ENCODE results near the gene SLC26A1.

DNA sequence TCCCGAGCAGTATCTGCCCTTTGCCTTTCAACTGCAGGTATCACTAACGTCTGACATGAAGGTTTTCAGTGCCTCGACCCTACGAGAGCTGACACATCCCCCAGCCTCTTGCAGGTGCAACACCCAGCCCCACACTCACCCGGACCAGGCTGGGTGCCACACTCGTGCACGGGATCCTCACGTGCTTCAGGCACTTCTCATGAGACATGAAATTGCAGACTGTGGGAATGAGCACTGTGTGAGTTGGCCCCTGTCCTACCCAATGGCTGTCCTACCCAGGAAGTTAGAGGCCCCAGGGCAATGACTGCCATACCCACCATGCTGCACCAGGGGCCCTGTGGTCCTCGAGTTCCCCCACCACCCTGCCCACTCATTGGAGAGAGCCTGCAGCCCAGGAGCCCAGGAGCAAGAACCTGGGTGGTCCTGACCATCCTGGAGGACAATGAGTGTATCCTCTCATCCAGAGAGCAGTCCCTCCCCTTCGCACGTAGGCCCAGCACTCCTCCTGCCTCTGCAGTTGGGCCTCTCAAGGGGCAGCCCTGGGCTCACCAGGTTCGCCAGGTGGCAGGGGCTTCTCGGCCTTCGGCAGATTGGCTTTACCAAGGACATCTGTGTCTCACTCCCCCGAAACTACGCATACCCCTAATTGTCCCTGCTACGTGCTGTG is 22.2 kb downstream of the SLC26A1 start:
- TF ChIP-seq, protein P1, sequence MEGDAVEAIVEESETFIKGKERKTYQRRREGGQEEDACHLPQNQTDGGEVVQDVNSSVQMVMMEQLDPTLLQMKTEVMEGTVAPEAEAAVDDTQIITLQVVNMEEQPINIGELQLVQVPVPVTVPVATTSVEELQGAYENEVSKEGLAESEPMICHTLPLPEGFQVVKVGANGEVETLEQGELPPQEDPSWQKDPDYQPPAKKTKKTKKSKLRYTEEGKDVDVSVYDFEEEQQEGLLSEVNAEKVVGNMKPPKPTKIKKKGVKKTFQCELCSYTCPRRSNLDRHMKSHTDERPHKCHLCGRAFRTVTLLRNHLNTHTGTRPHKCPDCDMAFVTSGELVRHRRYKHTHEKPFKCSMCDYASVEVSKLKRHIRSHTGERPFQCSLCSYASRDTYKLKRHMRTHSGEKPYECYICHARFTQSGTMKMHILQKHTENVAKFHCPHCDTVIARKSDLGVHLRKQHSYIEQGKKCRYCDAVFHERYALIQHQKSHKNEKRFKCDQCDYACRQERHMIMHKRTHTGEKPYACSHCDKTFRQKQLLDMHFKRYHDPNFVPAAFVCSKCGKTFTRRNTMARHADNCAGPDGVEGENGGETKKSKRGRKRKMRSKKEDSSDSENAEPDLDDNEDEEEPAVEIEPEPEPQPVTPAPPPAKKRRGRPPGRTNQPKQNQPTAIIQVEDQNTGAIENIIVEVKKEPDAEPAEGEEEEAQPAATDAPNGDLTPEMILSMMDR (IDR thresholded peaks at IDR 0.05; ENCODE audit: insufficient read depth, low read length, poor library complexity, severe bottlenecking): no peak
- no peak for TF ChIP-seq EZH2phosphoT487 (conservative IDR thresholded peaks at IDR 0.05; ENCODE audit: low read length)

Measured in SU-DHL-6 (cell line).